ENCODE measurements around the gene SMAD3.

DNA sequence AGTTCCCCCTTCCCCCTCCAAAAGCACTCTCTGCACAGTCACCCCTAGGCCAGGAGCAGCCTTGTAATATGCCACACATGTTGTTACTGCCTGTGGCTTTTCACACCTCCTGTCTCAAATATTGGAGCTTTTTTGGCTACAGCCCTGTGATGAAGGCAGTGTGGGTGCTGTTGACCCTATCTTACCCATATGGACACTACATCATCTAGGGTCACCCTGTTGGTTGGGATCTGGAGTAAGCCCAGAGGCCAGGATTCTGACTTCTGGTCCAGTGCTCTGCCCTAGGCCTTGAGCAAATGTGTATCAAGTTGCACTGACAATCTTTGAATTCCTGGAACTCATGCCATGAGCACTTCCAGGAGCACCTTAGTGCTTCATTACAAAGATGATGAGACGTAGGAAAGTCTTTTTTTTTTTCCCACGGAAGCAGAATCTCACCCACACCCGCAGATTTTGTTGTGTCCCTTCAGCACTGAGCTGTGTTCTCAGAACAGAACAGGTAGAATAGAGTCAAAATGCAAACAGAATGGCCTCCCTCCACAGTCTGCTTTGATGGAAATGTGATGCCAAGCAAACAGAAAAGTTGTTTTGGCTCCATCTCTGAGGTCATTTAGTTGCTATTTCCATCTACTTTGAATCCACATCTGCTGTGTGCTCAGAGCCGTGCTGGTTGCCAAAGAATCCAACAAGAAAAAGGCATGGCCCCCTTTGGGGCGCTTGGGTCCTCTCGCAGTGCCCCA, 49.6 kb downstream of the SMAD3 start:
- TF ChIP-seq POLR2A (IDR thresholded peaks at IDR 0.05; ENCODE audit: low read length): no peak
- no peak for TF ChIP-seq GATA1 (IDR thresholded peaks at IDR 0.05; ENCODE audit: low read depth, low read length)

Data from erythroblast (primary cell).